Cardiac fibroblast (primary cell): ENCODE measurements around the gene NDUFA8.

Source experiments
- DNase-seq, 2 donors: peaks; one replicate each; pipeline versions ENCODE4 v3.0.0 to v3.0.0-alpha.2; 2010; ENCODE audit warnings: low read depth in 2 of 2
- H3K4me3 ChIP-seq, 2 donors: replicated peaks in 1 of 2; 1 replicate in 1 of 2; 2 replicates in 1 of 2; pipeline ENCODE4 v1.5.1; 2011; ENCODE audit warnings: low read depth in 2 of 2, low read length in 2 of 2, mild to moderate bottlenecking in 2 of 2, moderate library complexity in 1 of 2
- CTCF ChIP-seq: IDR thresholded peaks from one replicate; pipeline ENCODE4 v1.5.1; 2011; ENCODE audit warnings: low read depth, mild to moderate bottlenecking, low read length, inconsistent platforms

Gene NDUFA8

DNA sequence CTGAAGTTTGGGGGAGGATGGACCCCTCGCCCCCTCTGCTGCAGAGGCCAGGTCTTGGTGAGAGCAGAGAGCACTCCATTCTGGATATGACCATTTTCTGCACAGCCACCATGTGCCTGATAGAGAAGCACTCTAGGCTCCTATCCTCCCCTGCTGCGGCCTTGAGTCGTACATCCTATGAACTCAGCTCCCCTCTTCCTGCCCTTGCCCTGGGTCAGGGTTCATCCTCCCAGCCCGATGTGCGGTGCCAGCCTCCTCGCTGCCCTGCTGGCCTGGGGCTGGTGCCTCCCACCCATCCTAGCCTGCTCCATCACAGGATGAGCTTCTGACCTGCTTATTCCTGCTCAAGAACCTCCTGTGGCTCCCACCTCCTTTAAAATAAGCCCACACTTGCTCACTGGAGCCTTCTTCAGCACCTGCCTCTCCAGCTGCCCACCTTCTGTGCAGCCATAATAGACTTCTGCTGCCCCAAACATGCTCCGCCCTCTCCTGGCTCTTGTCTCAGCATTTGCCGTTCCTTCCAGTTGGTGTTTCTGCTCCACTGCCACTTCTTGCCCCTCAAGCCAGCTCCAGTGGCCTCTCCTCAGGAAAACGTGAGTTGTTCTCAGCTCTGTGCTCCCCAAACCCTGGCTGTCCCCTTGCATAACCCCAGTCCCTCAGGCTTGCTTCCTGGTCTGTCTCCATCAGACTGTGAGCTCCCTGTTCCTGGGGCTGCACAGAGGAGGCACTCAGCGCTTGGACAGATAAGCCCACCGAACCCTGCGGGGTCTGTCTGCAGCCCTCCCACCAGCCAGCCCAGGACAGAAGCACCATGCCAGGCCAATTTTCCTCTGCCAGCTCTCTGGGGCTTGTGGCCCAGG is 44.2 kb downstream of the NDUFA8 start:
- DNase-seq, result no peak
- no peak for TF ChIP-seq CTCF
- no peak overlapping the region for H3K4me3 ChIP-seq

- DNase-seq, result no peak
- no peak for TF ChIP-seq CTCF
- no peak overlapping the region for H3K4me3 ChIP-seq
Measured at GRCh38 chr9:122113574-122113973, 46.0 kb downstream of the NDUFA8 start.

DNA sequence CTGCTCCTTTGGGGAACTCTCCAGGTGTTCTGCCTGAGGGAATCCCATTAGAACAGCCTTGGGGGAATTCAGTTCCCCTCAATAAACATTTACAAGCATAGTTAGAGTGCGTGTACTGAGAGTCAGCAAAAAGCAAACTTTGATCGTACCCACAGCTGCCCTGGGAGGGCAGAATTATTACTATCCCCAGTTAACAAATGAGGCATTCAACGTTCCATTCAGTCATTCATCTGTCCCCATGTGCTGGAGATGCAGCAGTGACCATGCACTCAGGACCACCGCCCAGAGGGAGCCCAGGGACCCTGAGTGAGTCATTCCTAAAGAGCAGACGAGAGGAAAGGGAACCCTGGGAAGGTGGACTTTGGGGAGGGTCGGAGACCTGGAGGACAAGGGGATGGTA is 47.3 kb downstream of the NDUFA8 start:
- no peak for DNase-seq
- no peak for TF ChIP-seq CTCF
- no peak overlapping the region for H3K4me3 ChIP-seq

- no peak overlapping the region for H3K4me3 ChIP-seq
- no peak for DNase-seq
- no peak for TF ChIP-seq CTCF
Measured at GRCh38 chr9:122111413-122112085, 48.0 kb downstream of the NDUFA8 start.

GRCh38 chr9:122110100-122110833 is 49.3 kb downstream of the NDUFA8 start:
- no peak overlapping the region for H3K4me3 ChIP-seq
- DNase-seq, result no peak
- no peak for TF ChIP-seq CTCF

DNA sequence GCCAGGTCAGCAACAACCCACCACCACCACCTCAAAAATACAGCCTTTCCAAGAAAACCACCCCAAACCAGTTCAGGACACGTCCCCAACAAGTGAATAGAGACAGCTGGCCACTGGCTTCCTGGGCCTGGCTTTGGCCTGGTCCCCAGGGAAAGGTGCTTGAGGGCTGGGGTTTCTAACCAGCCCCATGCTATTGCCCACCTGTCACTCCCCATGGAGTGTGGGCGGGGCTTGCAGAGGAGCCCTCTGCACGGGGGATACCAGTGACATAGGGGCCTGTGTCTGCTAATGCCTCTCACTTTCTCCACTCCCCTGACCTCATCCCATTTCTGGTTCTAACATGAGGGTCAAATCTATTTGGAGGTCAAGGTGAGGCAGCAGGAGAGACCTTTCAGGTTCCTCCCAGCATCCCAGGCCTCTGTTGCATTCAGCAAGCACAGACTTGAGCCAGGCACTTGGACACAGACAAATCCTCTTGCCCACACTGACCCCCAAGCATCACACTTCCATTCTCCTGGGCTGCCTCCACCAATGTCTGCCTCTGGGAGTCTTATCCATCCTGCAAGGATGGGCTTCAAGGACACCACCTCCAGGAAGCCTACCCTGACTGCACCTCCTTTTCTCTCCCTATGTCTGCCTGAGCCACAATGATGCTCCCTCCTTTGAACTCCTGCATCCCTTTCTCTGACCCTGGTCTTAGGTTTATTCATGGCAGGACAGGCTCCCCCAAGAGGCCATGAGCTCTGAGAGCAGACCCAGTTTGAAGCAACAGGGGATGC is 50.4 kb downstream of the NDUFA8 start:
- TF ChIP-seq CTCF, result no peak
- DNase-seq, result no peak
- no peak overlapping the region for H3K4me3 ChIP-seq
